LNCaP clone FGC (cell line): ENCODE measurements around the gene HIVEP3.

Experiments used
- DNase-seq: peaks from one replicate; pipeline ENCODE4 v3.0.0-alpha.2; 2011; ENCODE audit warnings: low read depth
- H3K4me3 ChIP-seq: 2 replicates; pipeline ENCODE4 v1.5.1; 2011; ENCODE audit warnings: mild to moderate bottlenecking, low read depth, low read length, control low read depth
- TF ChIP-seq, protein P1 (sequence below): IDR thresholded peaks from 2 replicates; pipeline ENCODE4 v1.5.1; 2012; ENCODE audit warnings: mild to moderate bottlenecking; ENCODE audit not compliant: control insufficient read depth, insufficient read depth; ENCODE audit errors: extremely low read depth

The HIVEP3 gene

DNA sequence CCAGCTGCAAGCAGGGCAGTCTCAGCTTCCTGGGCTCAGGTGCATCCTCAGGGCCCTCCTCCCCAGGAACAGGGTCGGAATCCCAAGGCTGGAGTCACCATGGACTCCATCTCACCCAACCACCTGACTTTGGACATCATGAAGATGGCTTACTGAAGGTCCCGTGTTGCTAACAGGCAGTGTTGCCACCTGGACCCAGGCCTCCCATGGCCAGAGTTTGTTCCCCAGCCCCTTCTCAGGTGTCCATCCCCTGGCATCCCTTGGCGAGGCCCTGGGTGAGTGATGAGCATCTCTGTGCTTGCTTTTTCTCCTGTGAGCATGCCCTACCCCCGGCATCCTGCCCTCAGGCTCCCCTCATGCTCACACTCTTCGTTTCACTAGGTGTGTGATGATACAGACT, 332.5 kb downstream of the HIVEP3 start:
- no peak overlapping the region for H3K4me3 ChIP-seq
- TF ChIP-seq, protein P1, sequence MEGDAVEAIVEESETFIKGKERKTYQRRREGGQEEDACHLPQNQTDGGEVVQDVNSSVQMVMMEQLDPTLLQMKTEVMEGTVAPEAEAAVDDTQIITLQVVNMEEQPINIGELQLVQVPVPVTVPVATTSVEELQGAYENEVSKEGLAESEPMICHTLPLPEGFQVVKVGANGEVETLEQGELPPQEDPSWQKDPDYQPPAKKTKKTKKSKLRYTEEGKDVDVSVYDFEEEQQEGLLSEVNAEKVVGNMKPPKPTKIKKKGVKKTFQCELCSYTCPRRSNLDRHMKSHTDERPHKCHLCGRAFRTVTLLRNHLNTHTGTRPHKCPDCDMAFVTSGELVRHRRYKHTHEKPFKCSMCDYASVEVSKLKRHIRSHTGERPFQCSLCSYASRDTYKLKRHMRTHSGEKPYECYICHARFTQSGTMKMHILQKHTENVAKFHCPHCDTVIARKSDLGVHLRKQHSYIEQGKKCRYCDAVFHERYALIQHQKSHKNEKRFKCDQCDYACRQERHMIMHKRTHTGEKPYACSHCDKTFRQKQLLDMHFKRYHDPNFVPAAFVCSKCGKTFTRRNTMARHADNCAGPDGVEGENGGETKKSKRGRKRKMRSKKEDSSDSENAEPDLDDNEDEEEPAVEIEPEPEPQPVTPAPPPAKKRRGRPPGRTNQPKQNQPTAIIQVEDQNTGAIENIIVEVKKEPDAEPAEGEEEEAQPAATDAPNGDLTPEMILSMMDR: no peak
- no peak for DNase-seq

DNA sequence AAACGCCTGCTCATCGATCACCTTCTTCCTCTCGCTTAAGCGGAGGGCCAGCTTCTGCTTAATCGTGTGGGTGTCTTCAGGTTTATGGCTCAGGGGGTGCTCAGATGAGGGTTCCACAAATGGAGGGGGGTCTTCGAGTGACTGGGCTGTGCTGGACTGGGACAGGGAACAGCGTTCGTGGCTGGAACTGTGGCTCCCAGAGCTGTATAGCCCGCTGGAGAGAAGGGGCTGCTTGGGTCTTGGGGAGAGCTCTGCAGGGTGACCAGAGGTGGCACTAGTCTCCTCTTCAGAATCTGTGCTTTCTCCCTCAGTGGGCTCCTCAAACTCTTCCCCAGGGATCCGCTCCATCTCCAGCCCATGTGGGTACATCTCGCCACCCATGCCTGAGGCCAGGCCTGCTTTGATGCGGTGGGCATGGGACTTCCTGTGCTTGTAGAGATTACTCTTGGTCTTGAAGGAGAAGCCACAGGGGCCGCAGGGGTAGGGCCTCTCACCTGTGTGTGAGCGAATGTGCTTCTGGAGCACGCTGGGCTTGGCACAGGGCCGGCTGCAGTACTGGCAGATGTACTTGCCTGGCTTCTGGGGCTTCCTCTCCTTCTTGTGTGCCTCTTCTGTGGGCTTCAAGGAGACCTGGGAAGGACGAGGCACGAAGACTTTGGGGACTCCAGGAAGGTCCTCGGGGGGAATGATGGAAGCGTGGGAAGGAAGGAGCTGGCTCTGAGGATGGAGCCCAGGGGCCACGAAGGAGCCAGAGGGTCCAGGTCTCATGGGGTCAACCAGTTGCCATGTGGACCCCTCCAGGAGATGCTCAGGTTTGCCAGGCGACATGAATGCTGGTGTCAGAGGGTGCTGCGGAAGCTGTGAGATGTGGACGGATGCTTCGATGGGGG, 334.8 kb downstream of the HIVEP3 start:
- no peak overlapping the region for H3K4me3 ChIP-seq
- no peak for DNase-seq
- TF ChIP-seq, protein P1: no peak

DNA sequence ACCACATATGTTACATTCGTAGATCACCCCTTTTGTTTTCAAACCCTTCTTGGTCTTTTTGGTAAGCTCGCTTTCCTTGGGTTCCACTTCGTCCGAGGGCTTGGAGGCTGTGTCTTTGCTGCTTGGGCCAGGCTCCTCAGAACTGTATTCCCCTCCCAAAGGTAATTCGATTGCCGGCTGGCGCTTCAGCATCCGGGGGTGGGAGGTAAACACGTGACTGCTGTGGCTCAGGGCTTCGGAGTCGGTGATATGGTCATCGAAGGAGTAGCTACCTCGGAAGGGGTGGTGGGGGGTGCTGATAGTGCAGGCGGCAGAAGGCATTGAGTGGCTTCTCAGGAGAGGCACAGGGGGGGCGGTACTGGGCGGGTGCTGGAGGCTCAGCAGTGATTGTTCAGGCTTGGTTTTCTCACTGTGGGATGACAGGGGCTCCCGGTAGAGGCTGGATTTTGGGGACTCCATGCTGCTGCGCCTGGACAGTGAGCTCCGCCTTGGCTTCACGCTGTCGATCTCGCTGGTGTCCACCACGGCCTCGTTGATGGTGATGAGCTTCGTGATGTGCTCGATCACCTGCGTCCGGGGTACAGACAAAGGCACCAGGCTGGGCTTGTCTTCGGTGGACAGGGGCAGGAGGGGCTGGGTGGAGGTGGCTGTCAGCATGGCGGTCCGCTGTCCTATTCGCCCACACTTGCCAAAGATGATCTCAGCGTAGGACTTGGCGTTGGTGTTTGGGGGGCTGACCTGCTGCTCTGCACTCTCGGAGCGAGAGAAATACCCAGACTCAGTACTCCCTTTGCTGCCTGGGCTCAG, 335.7 kb downstream of the HIVEP3 start:
- no peak overlapping the region for H3K4me3 ChIP-seq
- TF ChIP-seq, protein P1: no peak
- DNase-seq: no peak

DNA sequence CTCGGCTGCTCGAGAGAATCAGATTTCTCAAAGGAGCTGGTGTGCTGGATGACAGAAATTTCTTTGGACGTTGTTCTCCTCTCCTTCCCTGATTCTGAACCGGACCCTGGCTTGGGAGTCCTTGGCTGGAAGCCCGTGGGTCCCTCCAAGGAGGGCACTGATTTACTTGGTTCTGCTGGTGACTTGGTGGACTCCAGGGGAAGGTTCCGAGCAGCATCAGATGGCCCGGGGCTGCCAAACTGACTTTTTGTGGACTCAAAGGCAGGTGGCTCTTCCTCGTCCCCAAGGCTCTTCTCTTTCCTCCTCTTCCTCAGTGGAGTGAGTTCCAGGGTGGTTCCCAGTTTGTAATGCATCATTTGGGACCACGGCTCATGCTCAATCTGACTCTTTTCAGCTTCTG, 336.4 kb downstream of the HIVEP3 start:
- no peak for DNase-seq
- TF ChIP-seq, protein P1: no peak

DNA sequence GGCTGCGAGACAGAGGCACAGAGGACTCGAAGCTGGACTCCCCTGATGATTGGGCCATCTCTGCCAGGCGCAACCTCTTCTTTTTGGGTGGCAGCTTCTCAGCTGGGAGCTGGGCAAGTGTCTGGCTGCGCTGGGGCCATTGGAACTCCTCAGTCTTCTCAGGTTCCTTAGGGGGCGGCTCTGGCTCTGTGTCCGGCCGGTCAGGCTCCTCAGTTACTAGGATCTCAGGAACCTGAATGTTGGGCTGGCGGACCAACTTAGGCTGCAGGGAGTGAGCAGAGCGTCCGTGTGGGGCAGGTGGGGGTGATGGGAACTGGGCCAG, 336.8 kb downstream of the HIVEP3 start:
- no peak overlapping the region for H3K4me3 ChIP-seq
- TF ChIP-seq, protein P1: no peak
- no peak for DNase-seq

More for the DNA sequence above, 336.4 kb downstream of the HIVEP3 start:
- H3K4me3 ChIP-seq: no peak overlapping the region

DNA sequence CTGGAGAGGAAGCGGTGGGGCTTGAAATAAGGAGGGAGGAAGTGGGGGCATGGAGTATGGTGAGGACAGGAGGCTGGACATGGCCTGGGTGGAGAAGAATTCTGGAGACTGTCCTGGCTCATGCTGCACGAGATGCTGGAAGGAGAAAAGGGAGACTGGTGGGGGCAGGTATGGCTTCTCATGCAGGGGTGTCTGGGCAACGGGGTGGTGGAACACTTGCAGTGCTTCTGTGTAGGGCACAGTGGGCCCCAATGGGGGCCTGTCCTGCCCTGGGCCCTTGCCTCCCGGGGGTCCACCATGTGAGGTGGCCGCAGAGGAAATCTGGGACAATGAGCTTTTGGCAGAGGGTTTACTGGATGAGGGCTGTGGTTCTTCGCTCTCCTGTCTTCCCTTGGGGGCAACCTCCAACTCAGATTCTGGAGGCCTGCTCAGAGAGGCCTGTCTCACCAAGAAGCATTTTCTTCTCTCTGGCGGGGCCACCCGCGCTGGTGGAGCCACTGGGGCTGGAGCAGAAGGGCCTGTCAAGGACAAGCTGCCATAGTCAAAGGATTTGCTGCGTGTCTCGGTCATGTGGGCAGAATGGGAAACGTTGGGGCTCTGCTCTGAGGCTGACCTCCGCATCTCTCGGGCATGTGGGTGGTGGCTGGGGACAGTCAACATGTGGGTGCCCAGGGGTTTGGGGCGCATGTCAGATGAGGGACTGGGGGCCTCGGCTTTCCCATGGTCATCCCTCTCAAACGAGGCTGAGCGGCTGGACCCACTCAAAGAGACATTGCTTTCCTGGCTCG, 337.3 kb downstream of the HIVEP3 start:
- H3K4me3 ChIP-seq: no peak overlapping the region
- TF ChIP-seq, protein P1: no peak
- no peak for DNase-seq
